ENCODE data around the gene LRFN2.

DNA sequence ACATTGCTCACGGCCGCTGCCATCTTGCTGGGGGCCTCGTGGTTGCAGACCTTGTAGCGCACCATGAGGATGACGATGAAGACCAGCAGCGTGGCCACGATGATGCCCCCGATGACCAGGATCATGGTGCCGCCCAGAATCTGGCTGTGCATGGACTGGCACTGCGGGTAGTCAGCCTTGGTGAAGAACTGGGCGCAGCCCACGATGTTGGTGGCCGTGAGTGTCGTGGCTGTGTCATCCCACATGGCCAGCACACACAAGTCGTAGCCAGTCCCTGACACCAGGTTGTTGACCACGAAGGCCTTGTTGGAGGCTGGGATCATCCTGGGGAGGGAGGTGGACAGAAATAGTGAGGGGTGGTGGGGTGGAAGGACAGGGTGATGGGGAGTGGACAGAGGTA lies 194.6 kb downstream of the LRFN2 start:
- TF ChIP-seq, protein P1, sequence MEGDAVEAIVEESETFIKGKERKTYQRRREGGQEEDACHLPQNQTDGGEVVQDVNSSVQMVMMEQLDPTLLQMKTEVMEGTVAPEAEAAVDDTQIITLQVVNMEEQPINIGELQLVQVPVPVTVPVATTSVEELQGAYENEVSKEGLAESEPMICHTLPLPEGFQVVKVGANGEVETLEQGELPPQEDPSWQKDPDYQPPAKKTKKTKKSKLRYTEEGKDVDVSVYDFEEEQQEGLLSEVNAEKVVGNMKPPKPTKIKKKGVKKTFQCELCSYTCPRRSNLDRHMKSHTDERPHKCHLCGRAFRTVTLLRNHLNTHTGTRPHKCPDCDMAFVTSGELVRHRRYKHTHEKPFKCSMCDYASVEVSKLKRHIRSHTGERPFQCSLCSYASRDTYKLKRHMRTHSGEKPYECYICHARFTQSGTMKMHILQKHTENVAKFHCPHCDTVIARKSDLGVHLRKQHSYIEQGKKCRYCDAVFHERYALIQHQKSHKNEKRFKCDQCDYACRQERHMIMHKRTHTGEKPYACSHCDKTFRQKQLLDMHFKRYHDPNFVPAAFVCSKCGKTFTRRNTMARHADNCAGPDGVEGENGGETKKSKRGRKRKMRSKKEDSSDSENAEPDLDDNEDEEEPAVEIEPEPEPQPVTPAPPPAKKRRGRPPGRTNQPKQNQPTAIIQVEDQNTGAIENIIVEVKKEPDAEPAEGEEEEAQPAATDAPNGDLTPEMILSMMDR (IDR thresholded peaks at IDR 0.05) = no peak
- TF ChIP-seq POLR2AphosphoS5 (IDR thresholded peaks at IDR 0.05; ENCODE audit: insufficient read depth in 1 of 2, low read depth in 1 of 2) (no peak), POLR2A (IDR thresholded peaks at IDR 0.05) (no peak)
